Measurements from ENCODE around the gene ADAMTS2. TPM values are rescaled to one million over a fixed set of nuclear protein-coding genes. Genes with fewer than 3 reads are reported as not detected.

Gene ADAMTS2
- total RNA-seq, 1 experiment from 2014 or later, result 3.9 TPM

DNA sequence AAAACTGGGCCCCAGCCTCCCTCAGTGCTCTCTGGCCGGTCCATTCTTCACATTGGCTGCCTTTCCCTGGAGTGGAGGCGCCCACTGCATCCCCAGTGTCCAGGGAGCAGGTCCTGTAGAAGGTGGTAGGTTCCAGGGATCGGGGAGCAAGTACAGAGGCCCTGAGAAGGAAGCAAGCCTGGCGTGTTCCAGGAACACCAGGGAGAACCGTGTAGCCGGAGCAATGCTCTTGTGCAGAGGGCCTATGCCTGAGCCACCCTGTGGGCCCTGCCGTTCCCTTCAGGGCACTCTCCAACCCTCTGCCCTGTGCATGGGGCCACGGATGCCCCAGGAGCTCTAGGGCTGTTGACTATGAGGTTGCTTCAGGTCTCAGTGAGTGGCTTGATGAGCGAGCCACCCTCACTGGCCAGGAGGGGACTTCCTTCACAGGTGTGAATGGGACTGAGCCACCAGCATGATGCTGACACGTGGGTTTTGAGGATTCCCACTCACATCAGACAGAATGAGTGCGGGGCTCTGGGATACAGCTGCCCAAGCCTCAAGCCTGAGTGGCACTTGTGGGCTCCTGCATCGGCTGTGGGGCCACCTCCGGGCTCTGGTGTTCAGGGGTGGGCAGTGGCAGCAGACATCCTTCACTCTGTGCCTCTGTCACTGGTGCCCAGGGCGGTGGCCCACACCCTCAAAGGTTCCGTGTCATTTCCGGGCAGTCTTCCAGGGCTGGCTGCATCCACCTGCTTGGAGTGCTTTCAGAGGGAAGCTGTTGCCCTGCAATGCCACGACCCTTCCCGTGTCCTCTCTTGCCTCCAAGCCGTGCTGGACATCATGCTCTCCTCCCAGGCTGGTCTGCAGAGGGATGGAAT lies 54.4 kb downstream of the ADAMTS2 start:
- TF ChIP-seq, protein P1, sequence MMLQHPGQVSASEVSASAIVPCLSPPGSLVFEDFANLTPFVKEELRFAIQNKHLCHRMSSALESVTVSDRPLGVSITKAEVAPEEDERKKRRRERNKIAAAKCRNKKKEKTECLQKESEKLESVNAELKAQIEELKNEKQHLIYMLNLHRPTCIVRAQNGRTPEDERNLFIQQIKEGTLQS (IDR thresholded peaks at IDR 0.05), result no peak
- ChIA-PET RAD21 (ENCODE audit: low non-redundant PET in 1 of 2, low total read pairs in 2 of 2, uncharacterized antibody in 2 of 2, unreplicated experiment in 2 of 2) (no interaction called here), POLR2A (no interaction called here), CTCF (no interaction called here)
- H3K4me2 ChIP-seq (ENCODE audit: low read length), result no peak overlapping the region
- H3K9ac ChIP-seq (ENCODE audit: low read length), result no peak overlapping the region
- DNase-seq (ENCODE audit: low read depth, low spot score) (no peak), ATAC-seq (no peak)
- H3K4me3 ChIP-seq (replicated peaks in 1 of 2; ENCODE audit: low read depth in 1 of 2, low read length in 2 of 2), result no peak overlapping the region
- no peaks in the 10 kb centered on the region for H3K79me2 ChIP-seq (ENCODE audit: insufficient read depth, low read length)
- no peaks in the 10 kb centered on the region for H3K27me3 ChIP-seq (ENCODE audit: insufficient read depth, low read length)
- no peaks in the 10 kb centered on the region for H3K9me3 ChIP-seq (ENCODE audit: control insufficient read depth in 1 of 2, insufficient read depth in 1 of 2, low read depth in 1 of 2, low read length in 2 of 2)
- no peak overlapping the region for H3K27ac ChIP-seq (ENCODE audit: low read depth, low read length)
- H3K9me2 ChIP-seq (ENCODE audit: insufficient read depth), result no peaks in the 10 kb centered on the region
- no peaks in the 10 kb centered on the region for H4K20me1 ChIP-seq (ENCODE audit: insufficient read depth)
- intact Hi-C loops (cut with micrococcal nuclease), result no loop called here
- BruUV-seq (replicated peaks), result no TSS peak
- no peaks in the 10 kb centered on the region for H3K36me3 ChIP-seq (ENCODE audit: control insufficient read depth in 1 of 2, insufficient read depth in 2 of 2, low read length in 2 of 2)
- no peak overlapping the region for H2AFZ ChIP-seq (ENCODE audit: low read depth, low read length, poor library complexity, severe bottlenecking)
- no peaks in the 10 kb centered on the region for H3K4me1 ChIP-seq (ENCODE audit: control insufficient read depth in 1 of 2, insufficient read depth in 2 of 2, low read length in 2 of 2)

DNA sequence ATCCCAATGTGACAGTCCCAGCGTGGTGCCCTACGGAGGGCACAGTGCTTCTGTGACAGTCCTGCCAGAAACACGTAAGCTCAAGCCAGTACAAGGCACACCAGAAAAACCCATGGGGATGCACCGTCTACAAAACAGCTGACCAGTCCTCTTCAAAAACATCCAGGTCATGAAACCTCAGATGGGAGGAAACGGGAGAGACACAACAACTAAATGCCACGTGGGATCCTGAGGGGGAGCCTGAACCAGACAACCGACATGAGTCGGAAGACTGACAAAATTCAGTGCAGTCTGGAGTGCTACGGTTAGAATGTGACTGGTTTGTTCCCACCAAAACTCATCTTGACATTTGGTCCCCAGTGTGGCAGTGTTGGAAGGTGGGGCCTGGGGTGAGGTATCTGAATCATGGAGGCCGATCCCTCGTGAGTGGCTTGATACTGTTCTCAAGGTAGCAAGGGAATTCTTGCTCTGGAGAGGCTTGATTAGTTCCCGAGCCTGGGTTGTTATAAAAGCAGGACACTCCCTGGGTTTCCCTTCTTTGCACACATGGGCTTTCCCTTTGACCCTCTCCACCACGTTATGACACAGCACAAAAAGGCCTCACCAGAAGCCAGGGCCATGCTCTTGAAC lies 55.4 kb downstream of the ADAMTS2 start:
- DNase-seq (ENCODE audit: low read depth, low spot score) (no peak), ATAC-seq (no peak)
- Histone ChIP-seq H3K9me2 (ENCODE audit: insufficient read depth) (no peaks in the 10 kb centered on the region), H3K36me3 (ENCODE audit: control insufficient read depth in 1 of 2, insufficient read depth in 2 of 2, low read length in 2 of 2) (no peaks in the 10 kb centered on the region), H3K9me3 (ENCODE audit: control insufficient read depth in 1 of 2, insufficient read depth in 1 of 2, low read depth in 1 of 2, low read length in 2 of 2) (no peaks in the 10 kb centered on the region), H2AFZ (ENCODE audit: low read depth, low read length, poor library complexity, severe bottlenecking) (no peak overlapping the region), H3K4me2 (ENCODE audit: low read length) (no peak overlapping the region), H3K27ac (ENCODE audit: low read depth, low read length) (no peak overlapping the region), H3K4me1 (ENCODE audit: control insufficient read depth in 1 of 2, insufficient read depth in 2 of 2, low read length in 2 of 2) (no peaks in the 10 kb centered on the region), H4K20me1 (ENCODE audit: insufficient read depth) (no peaks in the 10 kb centered on the region), H3K79me2 (ENCODE audit: insufficient read depth, low read length) (no peaks in the 10 kb centered on the region), H3K9ac (ENCODE audit: low read length) (no peak overlapping the region), H3K4me3 (replicated peaks in 1 of 2; ENCODE audit: low read depth in 1 of 2, low read length in 2 of 2) (no peak overlapping the region), H3K27me3 (ENCODE audit: insufficient read depth, low read length) (no peaks in the 10 kb centered on the region)
- ChIA-PET RAD21 (ENCODE audit: low non-redundant PET in 1 of 2, low total read pairs in 2 of 2, uncharacterized antibody in 2 of 2, unreplicated experiment in 2 of 2) (no interaction called here), POLR2A (no interaction called here), CTCF (no interaction called here)
- BruUV-seq (replicated peaks), result no TSS peak
- intact Hi-C loops (cut with micrococcal nuclease), result no loop called here
- TF ChIP-seq SRF (IDR thresholded peaks at IDR 0.05; ENCODE audit: low read depth) (no peak), ELF1 (IDR thresholded peaks at IDR 0.05; ENCODE audit: borderline replicate concordance, low read depth) (no peak), POLR2A (IDR thresholded peaks at IDR 0.05; ENCODE audit: borderline replicate concordance, extremely low read depth, insufficient read depth, insufficient read length) (no peak), POLR2AphosphoS5 (IDR thresholded peaks at IDR 0.05; ENCODE audit: low read depth, low read length) (no peak), EGR1 (IDR thresholded peaks at IDR 0.05; ENCODE audit: low read depth) (no peak), EZH2 (IDR thresholded peaks at IDR 0.05) (no peak)
- TF ChIP-seq, protein P2, sequence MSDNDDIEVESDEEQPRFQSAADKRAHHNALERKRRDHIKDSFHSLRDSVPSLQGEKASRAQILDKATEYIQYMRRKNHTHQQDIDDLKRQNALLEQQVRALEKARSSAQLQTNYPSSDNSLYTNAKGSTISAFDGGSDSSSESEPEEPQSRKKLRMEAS (IDR thresholded peaks at IDR 0.05), result no peak

Measured in HCT116 (cell line).